Right lobe of liver (tissue), 6 donors: ENCODE measurements around the gene LSS. TPM values are rescaled to one million over a fixed set of nuclear protein-coding genes. Genes with fewer than 3 reads are reported as not detected.

ENCODE experiments used
- ATAC-seq, 4 donors: fragments of 200-7000 bp; cut with Tn5 transposase; one replicate each; pipeline ENCODE4 v1.9.1; 2020; ENCODE audit warnings: mild to moderate bottlenecking in 4 of 4, moderate library complexity in 4 of 4
- DNase-seq, 3 donors: peaks; one replicate each; pipeline ENCODE4 v3.0.0-alpha.2; 2020
- H3K27ac ChIP-seq, 3 donors: fragments of 200-600 bp; one replicate each; pipeline ENCODE4 v1.8.0; 2022
- H3K27me3 ChIP-seq, 2 donors: fragments of 200-600 bp; one replicate each; pipeline ENCODE4 v1.8.0; 2022
- H3K36me3 ChIP-seq, 4 donors: fragments of 200-600 bp; sonication (generic) in 1 of 4; one replicate each; pipeline versions ENCODE4 v1.5.1 to v1.8.0; 2017 to 2022; ENCODE audit warnings: control low read depth in 1 of 4
- H3K4me1 ChIP-seq, 4 donors: fragments of 200-600 bp; sonication (generic) in 1 of 4; one replicate each; pipeline versions ENCODE4 v1.5.1 to v1.8.0; 2017 to 2022; ENCODE audit warnings: control low read depth in 1 of 4
- H3K4me3 ChIP-seq, 3 donors: fragments of 200-600 bp; one replicate each; pipeline ENCODE4 v1.8.0; 2022
- H3K9me3 ChIP-seq, 4 donors: fragments of 200-600 bp; sonication (generic) in 1 of 4; one replicate each; pipeline versions ENCODE4 v1.5.1 to v1.8.0; 2017 to 2022; ENCODE audit warnings: control low read depth in 1 of 4
- CTCF ChIP-seq, 4 donors: fragments of 200-600 bp in 3 of 4; fragments of 450-650 bp in 1 of 4; IDR thresholded peaks; one replicate each; pipeline versions ENCODE4 v1.5.1 to v1.8.0; 2016 to 2022; ENCODE audit warnings: antibody characterized with exemption in 4 of 4, mild to moderate bottlenecking in 2 of 4
- POLR2A ChIP-seq: fragments of 450-650 bp; IDR thresholded peaks from one replicate; pipeline ENCODE4 v1.6.1; 2017; ENCODE audit warnings: antibody characterized with exemption, mild to moderate bottlenecking
- WGBS: methylation state at CpG from one replicate; pipeline ENCODE4 v1.1.6; 2018; ENCODE audit warnings: low coverage, low lambda C conversion rate; ENCODE audit not compliant: insufficient coverage; ENCODE audit errors: missing lambda C conversion rate; 5-methylcytosine and 5-hydroxymethylcytosine counted together
- intact Hi-C, 2 donors: fragments of 100-400 bp; cut with DNase I; formaldehyde crosslinking; loops; one replicate each; pipeline versions ENCODE4 v1.11.2 to v1.14.1; 2022
- total RNA-seq, 6 experiments: library from RNA; depleted of rRNA in 2 of 6; stranded (reverse); fragments of >200 nt in 2 of 6; fragmentation: NEBNext Ultra II Directional in 3 of 6; extraction: Animal tissue kit (Norgen Biotek cat#: 25700) in 3 of 6; gene quantifications; one replicate each; pipeline versions ENCODE4 v1.1.0 to v1.2.4, GENCODE V29; 2016 to 2023
- donor health status: DM: no; HTN: yes; CAD: no.
- donor health status: DM: no; HTN: no; CAD: no.
- donor health status: DM: no; HTN: no; CAD: no.
- donor health status: DM: no; HTN: yes; CAD: no.
- donor health status: DM: no; HTN: yes; CAD: no.

LSS gene
- total RNA-seq, 6 experiments from 2014 or later, result 37.0 to 103 (median 59.6) TPM

- H3K27me3 ChIP-seq, result no peaks in the 10 kb centered on the region
- TF ChIP-seq POLR2A (no peak), CTCF (IDR thresholded peaks at IDR 0.05) (no peak)
- WGBS, result 100% methylated on average over 1 of the region's 14 CpGs
- ATAC-seq (peak in 1 of 4 donors; percentile 23), DNase-seq (no peak)
- H3K36me3 ChIP-seq, result peaks cover 0 to 50% (median 4%) of the 10 kb centered on the region in 4 donors
- no peaks in the 10 kb centered on the region for H3K4me1 ChIP-seq
- intact Hi-C loops, result no loop called here
- H3K4me3 ChIP-seq, result no peak overlapping the region
- H3K9me3 ChIP-seq, result no peaks in the 10 kb centered on the region
- no peak overlapping the region for H3K27ac ChIP-seq
Observed at GRCh38 chr21:46189959-46190490, 38.5 kb downstream of the LSS start.

- Histone ChIP-seq H3K27ac (no peak overlapping the region), H3K27me3 (no peaks in the 10 kb centered on the region), H3K4me1 (no peaks in the 10 kb centered on the region), H3K36me3 (peaks cover 0 to 44% (median 4%) of the 10 kb centered on the region in 4 donors), H3K4me3 (no peak overlapping the region), H3K9me3 (no peaks in the 10 kb centered on the region)
- ATAC-seq, result peak in 1 of 4 donors; percentile 4
- TF ChIP-seq CTCF (IDR thresholded peaks at IDR 0.05) (no peak), POLR2A (no peak)
- 86% methylated on average over 5 of the region's 9 CpGs for WGBS
- no peak for DNase-seq
- intact Hi-C loops, result no loop called here
Observed at GRCh38 chr21:46189213-46189958, 39.2 kb downstream of the LSS start.

GRCh38 chr21:46188226-46189212 is 40.1 kb downstream of the LSS start:
- Histone ChIP-seq H3K4me1 (no peaks in the 10 kb centered on the region), H3K4me3 (no peak overlapping the region), H3K27ac (peak overlapping the region in 1 of 3 donors; percentile 15), H3K36me3 (peaks cover 0 to 35% (median under 1%) of the 10 kb centered on the region in 4 donors), H3K9me3 (no peaks in the 10 kb centered on the region), H3K27me3 (no peaks in the 10 kb centered on the region)
- 66% methylated on average over 17 of the region's 17 CpGs for WGBS
- TF ChIP-seq CTCF (IDR thresholded peaks at IDR 0.05), result no peak
- no peak for TF ChIP-seq POLR2A
- DNase-seq, result no peak
- intact Hi-C loops, result no loop called here
- ATAC-seq, result peak; percentile 21 to 72 (median 56)

GRCh38 chr21:46187814-46188213 is 40.8 kb downstream of the LSS start:
- Histone ChIP-seq H3K4me3 (no peak overlapping the region), H3K27ac (no peak overlapping the region), H3K4me1 (no peaks in the 10 kb centered on the region), H3K9me3 (no peaks in the 10 kb centered on the region), H3K36me3 (peaks cover 0 to 32% (median 0%) of the 10 kb centered on the region in 4 donors), H3K27me3 (no peaks in the 10 kb centered on the region)
- intact Hi-C loops, result no loop called here
- TF ChIP-seq POLR2A (no peak), CTCF (IDR thresholded peaks at IDR 0.05) (no peak)
- no peak for DNase-seq
- WGBS, result 86% methylated on average over 3 of the region's 7 CpGs
- no peak for ATAC-seq
